HG03039 (cell line): ENCODE data around the gene TRIM2.
"Not testable (repeated sequence)": the region's sequence is repeated elsewhere in the genome, so short reads cannot be mapped to it uniquely, and the experiment has no call there.

Experiments
- ATAC-seq: cut with Tn5 transposase; IDR thresholded peaks from one replicate; pipeline ENCODE4 v1.9.1; 2021; ENCODE audit warnings: mild to moderate bottlenecking, moderate library complexity; ENCODE audit not compliant: unreplicated experiment

Gene TRIM2

GRCh38 chr4:153186046-153186728 lies 18.1 kb upstream of the TRIM2 start:
- no peak for ATAC-seq

GRCh38 chr4:153189016-153189801 lies 15.0 kb upstream of the TRIM2 start:
- no peak for ATAC-seq

- ATAC-seq, result no peak
Measured at GRCh38 chr4:153191795-153192363, 12.4 kb upstream of the TRIM2 start.

GRCh38 chr4:153197301-153197700 lies 6.9 kb upstream of the TRIM2 start:
- no peak for ATAC-seq

- ATAC-seq, result no peak
Measured at GRCh38 chr4:153198719-153199118, 5.5 kb upstream of the TRIM2 start.

- ATAC-seq, result not testable (repeated sequence)
Measured at GRCh38 chr4:153203746-153204145, 497 bp upstream of the TRIM2 start.

- no peak for ATAC-seq
Measured at GRCh38 chr4:153204728-153205648, 745 bp downstream of the TRIM2 start.

- ATAC-seq, result no peak
Measured at GRCh38 chr4:153205757-153206156, 1.5 kb downstream of the TRIM2 start.

- ATAC-seq, result no peak
Measured at GRCh38 chr4:153206534-153206933, 2.3 kb downstream of the TRIM2 start.

- no peak for ATAC-seq
Measured at GRCh38 chr4:153207027-153207426, 2.8 kb downstream of the TRIM2 start.

GRCh38 chr4:153207567-153207966 lies 3.3 kb downstream of the TRIM2 start:
- ATAC-seq, result no peak

- no peak for ATAC-seq
Measured at GRCh38 chr4:153209410-153209809, 5.2 kb downstream of the TRIM2 start.

- no peak for ATAC-seq
Measured at GRCh38 chr4:153210727-153211126, 6.5 kb downstream of the TRIM2 start.

GRCh38 chr4:153211986-153212728 lies 7.9 kb downstream of the TRIM2 start:
- no peak for ATAC-seq

GRCh38 chr4:153212736-153213135 lies 8.5 kb downstream of the TRIM2 start:
- no peak for ATAC-seq

GRCh38 chr4:153215921-153216320 lies 11.7 kb downstream of the TRIM2 start:
- ATAC-seq, result no peak

GRCh38 chr4:153216546-153216945 lies 12.3 kb downstream of the TRIM2 start:
- ATAC-seq, result no peak

GRCh38 chr4:153217440-153217839 lies 13.2 kb downstream of the TRIM2 start:
- no peak for ATAC-seq

- ATAC-seq, result no peak
Measured at GRCh38 chr4:153218961-153219360, 14.7 kb downstream of the TRIM2 start.

- no peak for ATAC-seq
Measured at GRCh38 chr4:153220682-153221395, 16.6 kb downstream of the TRIM2 start.
